ENCODE results near the gene PRDM16.

The PRDM16 gene

DNA sequence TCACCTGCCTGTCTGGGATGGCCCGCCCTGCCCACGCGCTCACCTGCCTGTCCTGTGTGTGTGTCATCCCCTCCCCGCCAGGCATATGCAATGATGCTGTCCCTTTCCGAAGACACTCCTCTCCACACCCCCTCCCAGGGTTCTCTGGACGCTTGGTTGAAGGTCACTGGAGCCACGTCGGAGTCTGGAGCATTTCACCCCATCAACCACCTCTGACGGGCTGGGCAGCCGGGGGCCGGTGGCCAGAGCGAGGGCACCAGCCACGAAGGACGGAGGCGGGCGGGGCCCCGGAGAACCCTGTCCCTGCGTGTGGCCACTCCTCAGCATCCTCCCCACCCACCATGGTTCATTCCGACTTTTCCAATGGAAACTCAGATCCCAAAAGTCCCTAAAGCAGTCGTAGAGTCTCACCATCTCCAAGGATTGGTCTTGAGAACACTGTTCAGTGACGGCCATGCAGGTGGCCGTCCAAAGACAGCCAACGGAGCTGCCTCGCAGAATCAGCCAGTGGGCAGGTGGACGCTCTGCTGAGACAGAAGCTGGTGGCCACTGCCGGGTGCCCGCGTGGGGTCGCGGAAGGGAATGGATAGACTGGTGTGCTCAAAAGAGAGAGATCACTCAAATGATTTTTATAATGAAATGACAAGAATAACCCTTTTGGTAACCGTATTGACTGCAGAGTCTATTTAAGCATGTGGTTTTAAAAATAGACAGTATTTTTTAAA, 364.8 kb downstream of the PRDM16 start:
- no peak for DNase-seq (ENCODE audit: low spot score)

DNA sequence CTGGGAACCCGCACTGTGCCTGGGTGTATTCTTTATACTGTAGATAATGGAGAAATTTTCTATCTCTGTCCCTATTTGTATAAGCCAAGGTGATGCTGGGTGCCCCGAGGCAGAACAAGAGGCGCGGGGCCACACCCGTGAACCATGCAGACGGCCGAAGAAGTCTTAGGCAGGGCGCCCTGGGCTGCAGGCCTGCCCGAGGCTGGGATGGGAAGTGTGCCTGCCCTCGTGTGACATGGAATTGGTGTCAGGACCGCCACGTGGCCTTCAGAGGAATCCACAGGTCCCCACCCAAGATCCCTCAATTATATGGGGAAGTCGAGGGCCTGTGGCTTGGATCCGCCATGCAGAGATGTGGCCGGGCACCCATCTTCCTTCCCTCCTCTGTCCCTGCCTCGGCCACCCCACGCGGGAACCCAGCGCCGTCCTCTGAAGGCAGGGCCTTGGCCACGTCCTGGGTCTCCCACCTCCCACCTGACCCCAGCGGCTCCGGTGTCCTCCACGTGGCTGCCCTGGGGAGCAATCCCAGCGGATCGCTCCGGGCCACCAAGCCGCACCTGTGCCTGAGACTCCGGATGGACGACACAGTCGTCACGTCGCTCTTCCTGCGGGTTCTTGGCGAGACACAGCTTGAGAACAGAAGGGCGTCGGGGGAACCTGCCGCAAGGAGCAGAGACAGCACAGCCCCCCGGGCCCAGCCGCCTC, 365.6 kb downstream of the PRDM16 start:
- DNase-seq (ENCODE audit: low spot score) = no peak

DNA sequence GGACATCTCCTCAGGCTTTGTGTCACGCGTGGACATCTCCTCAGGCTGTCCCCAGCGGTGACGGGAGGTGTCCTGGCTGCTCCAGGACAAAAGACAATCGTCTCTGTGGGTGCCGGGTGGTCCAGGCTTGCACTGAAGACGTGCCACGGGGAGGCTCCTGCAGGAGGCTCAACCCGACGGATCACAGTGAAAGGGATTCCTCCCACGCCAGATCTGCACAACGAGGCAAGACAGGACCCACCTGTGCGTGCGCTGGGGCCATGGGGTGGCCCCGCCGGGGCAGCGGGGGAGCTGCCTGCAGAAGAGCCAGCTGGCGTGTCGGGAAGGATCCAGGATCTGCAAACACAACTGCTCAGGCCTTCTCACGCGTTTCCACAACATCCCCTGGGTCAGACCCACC, 366.7 kb downstream of the PRDM16 start:
- no peak for DNase-seq (ENCODE audit: low spot score)

DNA sequence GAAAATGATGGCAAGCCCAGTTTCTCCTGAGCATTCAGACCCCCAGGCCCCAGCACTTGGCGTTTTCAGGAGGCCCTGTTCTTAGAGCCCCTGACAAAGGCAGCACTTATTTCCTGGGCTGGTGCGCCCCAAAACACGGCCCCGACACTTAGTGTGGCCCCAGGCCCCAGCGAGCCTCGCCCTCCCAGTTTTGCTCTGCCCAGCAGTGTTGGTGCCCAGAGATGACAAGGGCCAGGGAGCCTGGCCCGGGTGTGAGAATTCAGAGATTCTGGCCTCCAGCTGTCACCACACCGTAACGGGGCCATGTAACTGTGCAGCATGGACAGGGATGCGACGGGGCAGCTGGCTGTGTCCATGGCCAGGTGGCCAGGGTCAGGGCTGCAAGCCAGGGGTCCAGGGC, 367.4 kb downstream of the PRDM16 start:
- no peak for DNase-seq (ENCODE audit: low spot score)

DNA sequence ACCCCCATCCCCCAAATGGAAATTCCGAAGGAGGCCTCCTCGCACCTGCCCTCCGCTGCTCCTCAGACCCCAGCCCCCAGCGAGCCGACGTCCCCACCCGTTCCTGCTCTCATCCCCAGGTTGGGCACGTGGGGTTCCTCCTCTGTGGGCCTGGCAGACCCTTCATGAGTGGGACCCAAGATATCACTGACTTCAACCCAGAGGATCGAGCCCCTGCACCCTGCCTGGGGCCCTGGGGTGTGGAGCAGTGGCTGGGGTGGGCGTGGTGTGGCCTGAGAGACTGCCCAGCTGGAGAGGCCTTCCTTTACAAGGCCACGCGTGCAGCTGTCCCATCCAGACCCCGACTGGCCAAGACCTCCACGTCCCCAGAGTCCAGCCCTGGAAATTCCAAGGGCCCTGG, 367.9 kb downstream of the PRDM16 start:
- DNase-seq (ENCODE audit: low spot score) = no peak

DNA sequence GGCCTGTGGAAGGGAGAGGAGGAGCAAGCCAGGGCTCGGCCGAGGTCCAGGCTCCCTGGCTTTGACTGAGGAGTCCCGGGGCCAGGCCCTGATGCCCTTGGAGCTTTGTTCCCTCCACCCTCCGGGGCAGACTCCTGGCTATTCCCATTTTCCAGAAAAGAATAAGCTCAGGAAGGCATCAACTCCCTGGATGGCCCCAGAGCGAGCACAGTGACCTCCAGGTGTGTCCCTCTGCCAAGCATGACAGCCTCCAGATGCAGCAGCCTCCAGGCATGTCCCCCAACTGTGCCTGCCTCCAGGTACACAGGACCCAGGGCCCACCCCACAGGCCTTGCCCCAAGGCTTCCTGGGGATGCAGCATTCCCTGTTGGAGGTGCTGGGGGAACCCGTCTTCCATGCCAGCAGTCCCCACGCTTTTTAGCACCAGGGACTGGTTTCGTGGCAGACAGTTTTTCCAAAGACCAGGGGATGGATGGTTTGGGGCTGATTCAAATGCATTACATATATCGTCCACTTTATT, 369.7 kb downstream of the PRDM16 start:
- no peak for DNase-seq (ENCODE audit: low spot score)

DNA sequence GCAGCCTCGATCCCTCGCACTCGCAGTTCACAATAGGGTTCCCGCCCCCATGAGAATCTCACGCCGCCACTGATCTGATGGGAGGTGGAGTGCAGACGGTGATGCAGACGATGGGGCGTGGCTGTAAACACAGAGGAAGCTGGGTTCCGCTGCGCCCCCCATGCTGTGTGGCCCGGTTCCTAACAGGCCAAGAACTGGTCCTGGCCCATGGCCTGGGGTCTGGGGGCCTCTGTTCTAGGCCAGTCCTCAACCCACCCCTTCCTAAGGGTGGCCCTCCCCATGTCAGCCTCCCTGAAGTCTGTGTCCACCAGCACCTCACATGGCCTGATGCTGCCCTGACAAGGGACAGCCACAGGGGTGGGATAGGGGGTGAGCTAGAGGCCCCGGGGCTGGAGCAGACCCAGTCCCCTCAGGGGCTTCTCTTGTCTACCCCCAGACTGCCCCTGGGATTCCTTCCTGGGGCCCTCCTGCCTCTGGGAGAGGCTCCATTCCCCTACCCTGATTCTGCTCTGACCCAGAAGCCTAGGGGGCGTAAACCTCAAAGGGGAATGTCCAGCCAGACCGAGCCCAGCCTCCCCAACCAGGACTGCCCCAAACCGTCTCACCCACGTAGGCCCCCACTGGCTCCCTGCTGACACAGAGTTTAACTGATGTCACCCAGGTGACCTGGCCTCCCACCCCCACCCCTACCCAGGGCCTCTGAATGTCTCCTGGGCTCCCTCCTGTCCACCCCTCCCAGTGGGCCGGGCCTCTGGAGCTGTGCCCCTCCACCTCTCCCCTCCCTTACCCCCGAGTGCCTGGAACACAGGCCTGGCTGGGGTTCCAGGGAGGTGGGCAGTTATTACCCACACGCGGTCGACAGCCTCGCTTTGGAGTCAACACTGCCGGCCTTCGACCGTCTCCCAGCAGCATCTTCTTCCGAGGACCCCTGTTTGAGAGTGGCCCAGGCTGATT, 370.6 kb downstream of the PRDM16 start:
- no peak for DNase-seq (ENCODE audit: low spot score)

DNA sequence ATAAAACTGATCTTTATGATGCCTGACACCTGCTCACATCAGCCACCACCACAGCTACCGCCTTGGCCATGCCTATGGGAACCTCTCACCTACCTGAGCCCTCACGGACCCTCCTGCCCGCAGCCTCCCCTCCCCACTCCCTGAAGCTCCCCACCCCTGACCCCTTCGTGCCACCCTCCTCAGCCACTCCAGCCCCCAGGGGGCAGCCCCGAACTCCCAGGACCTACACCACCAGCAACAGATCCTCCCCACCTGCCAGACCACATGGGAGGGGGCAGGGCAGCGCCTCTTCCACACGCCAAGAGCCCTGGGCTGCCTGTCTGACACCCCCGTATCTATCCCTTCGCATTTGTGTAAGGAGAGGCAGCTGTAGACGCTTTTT, 371.3 kb downstream of the PRDM16 start:
- no peak for DNase-seq (ENCODE audit: low spot score)

DNA sequence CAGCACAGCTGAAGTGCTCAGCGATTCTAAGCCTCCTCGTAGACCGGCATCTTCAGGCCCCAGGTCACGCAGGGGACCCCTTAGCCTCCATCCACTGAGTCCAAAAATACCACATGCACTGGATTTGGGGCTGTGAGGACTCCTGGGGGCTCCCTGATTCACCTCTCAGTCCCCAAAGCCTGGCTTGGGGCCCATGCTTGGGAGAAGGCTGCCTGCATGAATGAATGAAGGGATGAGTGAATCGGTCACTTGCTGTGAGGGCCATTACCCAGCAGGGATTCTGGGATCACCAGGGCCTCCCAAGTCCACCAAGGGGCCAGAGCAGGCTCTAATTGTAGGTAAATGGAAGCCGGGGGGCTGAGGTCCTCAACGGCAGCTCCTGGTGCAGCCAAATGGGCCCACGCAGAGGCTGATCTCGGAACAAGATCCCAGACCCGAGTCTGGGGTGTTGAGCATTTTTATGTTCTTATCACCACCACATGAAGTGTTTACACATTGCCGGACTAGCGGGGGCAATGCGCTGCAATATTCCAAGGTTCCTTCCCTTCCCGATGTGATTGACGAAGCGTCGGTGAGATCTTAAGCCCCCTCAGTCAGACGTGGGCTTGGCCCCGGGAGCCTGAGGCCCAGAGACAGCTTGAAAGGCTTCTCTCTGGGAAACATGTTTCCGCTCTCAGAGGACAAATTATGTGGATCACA, 371.9 kb downstream of the PRDM16 start:
- DNase-seq (ENCODE audit: low spot score) = no peak

DNA sequence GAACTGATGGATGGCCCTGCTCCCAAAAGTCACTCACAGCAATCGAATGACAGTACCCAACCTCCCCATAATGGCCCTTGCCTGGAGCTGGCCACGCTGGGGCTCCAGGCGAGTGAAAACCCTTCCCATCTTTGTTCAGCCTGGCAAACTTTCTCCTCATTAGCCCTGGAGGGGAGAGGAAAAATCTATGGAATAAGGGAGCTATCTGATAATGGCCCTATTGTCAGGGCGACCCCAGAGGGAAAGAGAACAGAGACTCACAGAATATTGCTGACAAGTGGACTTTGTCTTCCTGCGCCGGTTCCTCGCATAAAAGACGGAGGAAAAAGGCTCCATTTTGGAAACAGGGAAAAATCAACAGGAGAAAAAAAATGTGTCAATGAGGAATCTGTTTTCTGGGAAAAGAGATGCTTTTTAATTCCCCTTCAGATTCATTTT, 372.4 kb downstream of the PRDM16 start:
- no peak for DNase-seq (ENCODE audit: low spot score)

DNA sequence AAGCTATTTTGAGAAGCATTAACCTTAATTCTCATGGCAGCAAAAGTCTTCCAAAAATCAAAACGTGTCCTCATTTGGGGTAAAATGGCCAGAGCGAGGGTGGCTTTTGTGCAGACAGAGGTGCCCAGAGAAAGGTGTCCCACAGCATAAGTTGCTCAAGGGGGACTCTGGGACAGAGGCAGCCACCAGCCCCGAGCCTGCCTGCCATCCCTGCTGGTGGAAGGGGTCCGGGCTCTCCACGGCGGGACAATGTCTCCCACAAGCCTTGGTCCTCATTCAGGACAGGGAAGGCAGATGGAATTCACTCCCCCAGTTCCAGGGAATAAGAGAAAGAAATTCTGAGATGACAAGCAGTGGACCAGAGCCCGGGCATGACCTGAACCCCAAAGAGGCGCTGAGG, 372.9 kb downstream of the PRDM16 start:
- DNase-seq (ENCODE audit: low spot score) = no peak

DNA sequence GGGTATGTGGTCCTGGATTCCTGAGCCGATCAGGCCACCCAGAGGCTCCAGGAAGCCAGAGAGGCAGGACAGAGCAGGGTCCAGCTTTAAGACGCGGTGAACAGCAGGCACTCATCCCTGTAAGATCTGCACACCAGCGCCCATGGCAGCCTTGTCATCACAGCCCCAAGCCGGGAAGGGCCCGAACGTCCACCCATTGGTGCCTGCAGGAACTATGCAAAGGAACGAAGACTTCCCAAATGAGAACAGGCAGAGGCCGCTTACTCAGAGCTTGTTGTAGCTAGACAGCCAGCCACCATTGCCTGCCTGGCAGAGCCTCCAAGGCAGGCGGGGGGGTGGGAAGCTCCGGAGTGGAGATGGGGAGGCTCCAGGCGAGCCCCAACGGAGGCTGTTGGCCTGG, 373.3 kb downstream of the PRDM16 start:
- DNase-seq (ENCODE audit: low spot score) = no peak

DNA sequence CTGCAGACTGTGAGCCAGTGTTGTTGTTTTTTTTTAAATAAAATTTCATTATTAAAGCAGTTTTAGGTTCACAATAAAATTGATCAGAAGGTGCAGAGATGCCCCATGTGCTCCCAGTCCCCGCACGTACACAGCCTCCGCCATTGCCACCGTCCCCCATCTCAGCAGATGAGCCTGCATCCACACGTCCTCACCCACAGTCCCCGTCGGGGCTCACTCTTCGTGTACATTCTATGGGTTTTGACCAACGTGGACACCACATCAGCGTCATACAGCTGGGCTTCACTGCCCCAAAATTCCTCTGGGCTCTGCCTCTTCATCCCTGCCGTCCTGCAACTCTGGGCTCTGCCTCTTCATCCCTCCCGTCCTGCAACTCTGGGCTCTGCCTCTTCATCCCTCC, 373.9 kb downstream of the PRDM16 start:
- DNase-seq (ENCODE audit: low spot score) = no peak

DNA sequence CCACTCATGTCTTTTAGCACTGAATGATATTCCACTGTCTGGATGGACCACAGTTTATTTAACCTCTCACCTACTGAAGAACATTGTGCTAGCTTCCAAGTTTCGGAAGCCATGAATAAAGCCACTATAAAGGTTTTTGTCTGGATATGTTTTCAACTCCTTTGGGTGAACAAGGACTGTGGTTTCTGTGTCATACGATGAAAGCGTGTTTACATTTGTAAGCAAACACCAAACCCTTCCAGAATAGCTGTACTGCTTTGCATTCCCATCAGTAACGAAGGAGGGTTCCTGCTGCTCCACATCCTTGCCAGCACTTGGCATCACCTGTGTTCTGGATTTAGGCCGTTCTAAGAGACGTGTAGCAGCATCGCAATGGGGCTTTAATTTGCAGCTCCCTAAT, 374.8 kb downstream of the PRDM16 start:
- no peak for DNase-seq (ENCODE audit: low spot score)

DNA sequence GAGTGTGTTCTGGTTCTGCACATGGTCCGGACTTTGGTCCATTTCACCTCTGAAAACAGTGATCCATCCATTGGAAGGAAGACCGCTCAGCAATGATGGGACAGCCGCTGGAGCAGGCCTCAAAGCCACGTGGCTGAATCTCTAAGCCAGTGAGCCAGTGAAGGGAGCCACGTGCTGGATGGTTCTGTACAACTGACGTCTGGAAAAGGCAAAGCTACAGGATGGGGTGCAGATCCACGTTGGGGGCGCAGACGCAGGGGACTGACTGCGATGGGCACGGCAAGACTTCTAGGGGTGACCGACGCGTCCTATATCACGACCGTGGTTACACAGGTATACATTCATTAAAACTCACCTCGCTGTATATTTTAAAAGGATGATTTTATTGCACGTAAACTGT, 375.3 kb downstream of the PRDM16 start:
- DNase-seq (ENCODE audit: low spot score) = no peak

DNA sequence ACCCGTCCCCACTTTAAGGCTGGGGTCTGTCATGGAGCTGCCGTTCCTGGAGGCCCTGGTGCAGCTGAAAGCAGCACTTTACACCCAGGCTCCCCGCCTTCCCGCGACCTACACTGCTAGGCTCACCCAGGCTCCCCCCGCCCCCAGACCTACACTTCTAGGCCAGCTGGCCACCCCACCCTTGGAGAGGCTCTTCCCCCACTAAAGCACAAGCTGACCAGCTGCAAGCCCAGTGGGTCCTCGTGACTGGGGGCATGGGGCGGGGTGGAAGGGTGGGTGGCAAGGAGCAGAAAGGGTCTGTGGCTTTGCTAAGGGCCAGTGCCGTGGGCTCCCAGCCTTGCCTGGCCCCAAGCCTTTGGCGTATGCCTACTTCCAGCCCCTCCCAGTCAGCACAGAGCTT, 375.7 kb downstream of the PRDM16 start:
- no peak for DNase-seq (ENCODE audit: low spot score)

DNA sequence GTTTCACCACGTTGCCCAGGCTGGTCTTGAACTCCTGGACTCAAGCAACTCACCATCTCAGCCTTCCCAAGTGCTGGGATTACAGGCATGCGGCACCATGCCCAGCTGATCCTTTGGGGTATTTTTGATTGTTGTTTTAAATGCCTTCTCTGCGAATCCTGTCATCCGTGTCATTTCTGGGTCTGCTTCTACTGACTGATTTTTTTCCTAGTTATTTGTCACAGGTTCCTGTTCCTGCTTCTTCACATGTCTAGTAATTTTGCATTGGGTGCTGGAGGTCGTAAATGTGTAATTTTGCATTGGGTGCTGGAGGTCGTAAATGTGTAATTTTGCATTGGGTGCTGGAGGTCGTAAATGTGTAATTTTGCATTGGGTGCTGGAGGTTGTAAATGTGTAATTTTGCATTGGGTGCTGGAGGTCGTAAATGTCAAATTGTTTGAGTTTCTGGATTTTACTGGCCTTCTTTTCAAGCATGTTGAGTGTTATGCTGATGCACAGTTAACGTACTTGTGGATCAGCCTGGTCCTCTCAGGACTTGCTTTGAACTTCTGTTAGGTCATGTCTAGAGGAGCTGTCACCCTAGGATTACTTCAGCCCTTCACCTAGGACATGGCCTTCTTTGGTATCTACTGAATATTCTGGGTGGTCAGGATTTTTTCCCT, 381.3 kb downstream of the PRDM16 start:
- no peak for DNase-seq (ENCODE audit: low spot score)

DNA sequence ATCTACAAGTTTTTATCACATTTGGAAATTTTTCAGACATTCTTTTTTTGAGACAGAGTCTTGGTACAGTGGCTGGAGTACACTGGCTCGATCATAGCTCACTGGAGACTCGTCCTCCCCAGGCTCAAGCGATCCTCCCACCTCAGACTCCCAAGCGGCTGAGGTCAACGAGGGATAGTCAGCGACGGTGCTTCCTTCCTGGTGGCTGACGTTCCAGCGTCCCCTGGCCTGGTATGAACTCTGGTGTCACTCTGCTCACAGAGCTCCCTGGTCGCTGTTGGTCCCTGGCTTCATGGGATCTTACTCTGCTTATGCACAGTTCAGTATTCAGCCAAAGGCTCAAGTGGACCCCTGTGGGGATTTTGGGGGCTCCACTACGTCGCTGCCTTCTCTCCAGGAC, 382.0 kb downstream of the PRDM16 start:
- DNase-seq (ENCODE audit: low spot score) = no peak

DNA sequence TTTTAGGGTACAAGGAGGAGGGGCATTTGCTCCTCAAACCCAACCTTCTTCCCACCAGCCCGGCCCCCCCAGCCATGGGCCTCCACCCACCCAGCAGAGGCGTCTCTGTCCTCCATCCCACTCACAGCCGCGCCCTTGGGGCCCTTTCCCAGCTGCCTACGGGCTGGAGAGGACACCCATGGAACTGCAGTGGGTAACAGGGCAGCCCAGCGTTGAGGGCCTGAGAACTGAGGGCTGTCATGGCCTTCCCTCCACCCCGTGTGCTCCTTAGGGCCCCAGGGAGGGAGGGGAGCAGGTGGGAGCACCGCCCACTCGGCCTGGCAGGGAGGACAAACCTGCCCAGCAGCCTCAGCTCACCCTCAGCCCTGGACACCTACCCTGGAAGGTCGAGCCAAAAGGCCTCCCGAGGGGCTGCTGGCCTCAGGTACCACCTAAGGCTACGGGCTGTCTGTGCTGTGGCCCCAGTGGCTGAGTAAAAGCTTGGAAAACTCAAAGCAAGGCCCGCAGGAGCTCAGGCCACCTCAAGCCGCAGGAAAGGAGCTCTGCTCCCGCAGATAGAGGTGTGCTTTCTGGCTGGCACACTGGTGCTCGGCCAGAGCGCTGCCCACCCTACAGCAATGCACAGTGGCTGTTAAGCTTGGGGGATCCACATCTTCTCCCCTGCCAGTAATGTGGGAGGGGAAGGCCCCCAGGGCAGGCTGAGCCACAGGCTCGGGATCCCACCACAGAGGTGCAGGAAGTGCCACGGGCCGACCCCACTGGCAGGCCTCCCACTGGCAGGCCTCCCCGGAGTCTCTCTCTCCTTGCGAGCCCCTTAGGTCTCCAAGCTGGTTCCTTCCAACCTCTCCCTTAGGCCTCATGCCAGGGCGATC, 383.2 kb downstream of the PRDM16 start:
- DNase-seq (ENCODE audit: low spot score) = no peak

DNA sequence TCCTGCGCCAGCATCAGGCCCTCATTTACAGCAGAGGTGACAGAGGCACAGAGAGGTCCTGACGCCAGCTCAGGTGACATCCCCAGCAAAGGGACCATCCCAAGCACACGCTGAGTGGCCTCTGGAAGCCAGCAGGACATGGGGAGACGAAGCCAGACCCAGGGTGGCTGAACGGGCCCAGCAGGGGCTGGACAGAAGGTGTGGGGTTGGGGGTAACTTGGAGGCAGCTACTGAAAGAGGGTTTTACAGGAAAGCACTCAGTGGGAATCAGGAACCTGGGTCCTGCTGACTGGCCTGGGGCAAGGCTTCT, 383.8 kb downstream of the PRDM16 start:
- DNase-seq (ENCODE audit: low spot score) = no peak
